Measurements from ENCODE around the gene SNX32. TPM values are rescaled to one million over a fixed set of nuclear protein-coding genes. Genes with fewer than 3 reads are reported as not detected.

SNX32 gene
- total and polyA plus RNA-seq, 4 donors: 0.14 to 0.88 (median 0.64) TPM

- peaks cover 0 to 21% (median 8%) of the 10 kb centered on the region in 5 donors for H3K4me1 ChIP-seq (ENCODE audit: control insufficient read depth in 5 of 5, insufficient read depth in 5 of 5, low read length in 5 of 5)
- H3K27ac ChIP-seq (ENCODE audit: low read depth in 1 of 2, low read length in 1 of 2): no peak overlapping the region
- DNase-seq (no peak), ATAC-seq (ENCODE audit: insufficient read depth, low FRiP score) (no peak)
- H3K9me3 ChIP-seq (ENCODE audit: control insufficient read depth in 4 of 4, insufficient read depth in 3 of 4, low read length in 3 of 4): no peaks in the 10 kb centered on the region
- 83 to 84% methylated on average over 28 of the region's 28 CpGs for WGBS, 2 donors
- H3K27me3 ChIP-seq (ENCODE audit: control insufficient read depth in 3 of 3, insufficient read depth in 3 of 3, low read length in 2 of 3): no peaks in the 10 kb centered on the region
- no peak overlapping the region for H3K4me3 ChIP-seq
- H3K9ac ChIP-seq (ENCODE audit: insufficient read depth in 1 of 2, low read length in 2 of 2): no peak overlapping the region
- no peak for TF ChIP-seq CTCF (IDR thresholded peaks at IDR 0.05; ENCODE audit: control extremely low read depth, extremely low read depth)
- peaks cover 7 to 30% (median 24%) of the 10 kb centered on the region in 4 donors for H3K36me3 ChIP-seq (ENCODE audit: control insufficient read depth in 4 of 4, insufficient read depth in 4 of 4, low read length in 4 of 4)
Observed at GRCh38 chr11:65883786-65884715, 50.3 kb downstream of the SNX32 start.

- peak; percentile 62 to 75 (median 73) for DNase-seq
- Histone ChIP-seq H3K4me1 (ENCODE audit: control insufficient read depth in 5 of 5, insufficient read depth in 5 of 5, low read length in 5 of 5) (peaks cover 1 to 27% (median 9%) of the 10 kb centered on the region in 5 donors), H3K9ac (ENCODE audit: insufficient read depth in 1 of 2, low read length in 2 of 2) (no peak overlapping the region), H3K27me3 (ENCODE audit: control insufficient read depth in 3 of 3, insufficient read depth in 3 of 3, low read length in 2 of 3) (no peaks in the 10 kb centered on the region), H3K9me3 (ENCODE audit: control insufficient read depth in 4 of 4, insufficient read depth in 3 of 4, low read length in 3 of 4) (no peaks in the 10 kb centered on the region), H3K27ac (ENCODE audit: low read depth in 1 of 2, low read length in 1 of 2) (peak overlapping the region in 1 of 2 donors; percentile 26), H3K4me3 (no peak overlapping the region), H3K36me3 (ENCODE audit: control insufficient read depth in 4 of 4, insufficient read depth in 4 of 4, low read length in 4 of 4) (peaks cover 7 to 30% (median 24%) of the 10 kb centered on the region in 4 donors)
- WGBS, 2 donors: 23 to 26% methylated on average over 9 of the region's 9 CpGs
- ATAC-seq (ENCODE audit: insufficient read depth, low FRiP score): no peak
- TF ChIP-seq CTCF (IDR thresholded peaks at IDR 0.05; ENCODE audit: control extremely low read depth, extremely low read depth): peak; percentile 100
Observed at GRCh38 chr11:65884716-65885092, 50.9 kb downstream of the SNX32 start.

- no peak for TF ChIP-seq CTCF (IDR thresholded peaks at IDR 0.05; ENCODE audit: control extremely low read depth, extremely low read depth)
- Histone ChIP-seq H3K4me3 (no peak overlapping the region), H3K4me1 (ENCODE audit: control insufficient read depth in 5 of 5, insufficient read depth in 5 of 5, low read length in 5 of 5) (peaks cover 5 to 30% (median 12%) of the 10 kb centered on the region in 5 donors), H3K27ac (ENCODE audit: low read depth in 1 of 2, low read length in 1 of 2) (no peak overlapping the region), H3K27me3 (ENCODE audit: control insufficient read depth in 3 of 3, insufficient read depth in 3 of 3, low read length in 2 of 3) (no peaks in the 10 kb centered on the region), H3K9ac (ENCODE audit: insufficient read depth in 1 of 2, low read length in 2 of 2) (no peak overlapping the region), H3K36me3 (ENCODE audit: control insufficient read depth in 4 of 4, insufficient read depth in 4 of 4, low read length in 4 of 4) (peaks cover 7 to 30% (median 24%) of the 10 kb centered on the region in 4 donors), H3K9me3 (ENCODE audit: control insufficient read depth in 4 of 4, insufficient read depth in 3 of 4, low read length in 3 of 4) (no peaks in the 10 kb centered on the region)
- ATAC-seq (ENCODE audit: insufficient read depth, low FRiP score) (no peak), DNase-seq (no peak)
- WGBS, 2 donors: 94 to 95% methylated on average over 7 of the region's 7 CpGs
Observed at GRCh38 chr11:65885231-65885630, 51.5 kb downstream of the SNX32 start.
